Activated CD8-positive, alpha-beta memory T cell treated with anti-CD3 and anti-CD28 coated beads for 1 hour (primary cell): ENCODE data around the gene PRSS22.

Source experiments
- DNase-seq, 2 donors: peaks; one replicate each; pipeline ENCODE4 v3.0.0-alpha.2; 2020; ENCODE audit warnings: low read depth in 1 of 2; ENCODE audit errors: extremely low read depth in 1 of 2

Gene PRSS22

DNA sequence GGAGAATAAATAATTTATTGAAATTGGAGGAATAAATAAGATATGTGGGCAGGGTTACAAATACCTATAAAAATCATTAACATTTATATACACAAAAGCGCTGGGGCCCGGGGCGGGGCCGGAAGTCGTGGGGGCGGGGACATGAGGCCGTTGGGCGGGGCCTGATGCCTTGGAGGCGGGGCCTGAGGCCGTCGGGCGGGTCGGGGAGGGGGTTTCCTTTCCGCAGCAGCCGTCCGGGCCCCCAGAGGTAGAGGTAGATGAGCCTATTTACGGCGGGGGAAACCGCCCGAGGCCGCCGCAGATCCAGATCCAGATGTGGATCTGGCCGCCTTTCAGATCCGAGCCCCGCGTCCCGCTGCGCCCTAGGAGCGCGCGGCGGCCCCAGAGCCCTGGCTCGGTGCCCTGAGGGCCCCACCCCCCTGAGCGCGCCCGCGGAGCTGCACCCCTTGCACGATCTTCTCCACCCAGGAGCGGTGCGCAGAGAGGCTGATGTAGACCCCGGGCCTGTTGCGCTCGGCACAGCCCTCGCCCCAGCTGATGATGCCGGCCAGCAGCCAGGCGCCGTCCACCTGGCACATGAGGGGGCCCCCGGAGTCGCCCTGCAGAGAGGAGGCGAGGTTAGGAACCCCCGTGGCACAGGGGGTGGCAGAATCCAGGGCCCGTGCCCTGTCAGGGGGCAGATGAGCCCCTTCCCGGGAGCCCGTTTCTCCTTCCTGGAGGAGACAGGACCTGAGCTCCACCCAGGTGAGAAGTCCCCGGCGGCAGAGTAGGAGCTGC is 5.1 kb downstream of the PRSS22 start:
- no peak for DNase-seq

- no peak for DNase-seq
Observed at GRCh38 chr16:2852003-2852730, 5.8 kb downstream of the PRSS22 start.

GRCh38 chr16:2848933-2849725 is 8.8 kb downstream of the PRSS22 start:
- DNase-seq = no peak

- no peak for DNase-seq
Observed at GRCh38 chr16:2846511-2847310, 11.3 kb downstream of the PRSS22 start.

DNA sequence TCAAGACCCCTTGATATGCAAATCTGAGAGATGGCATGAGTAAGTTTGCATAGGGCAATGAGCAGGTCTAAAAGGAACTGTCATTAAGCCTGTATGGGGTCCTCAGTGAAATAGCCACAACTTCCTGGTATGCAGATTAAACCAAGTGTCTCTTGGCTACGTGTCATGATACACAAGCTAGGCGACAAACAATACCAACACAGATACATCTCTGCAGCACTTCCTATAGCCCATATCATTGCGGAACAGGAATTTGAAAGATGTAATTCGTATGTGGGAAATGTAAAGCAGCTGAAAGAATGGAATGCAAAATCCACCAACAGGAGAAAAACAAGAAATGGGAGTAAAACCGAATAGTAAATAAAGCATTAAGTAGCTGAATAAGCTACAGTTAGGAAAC is 12.9 kb downstream of the PRSS22 start:
- no peak for DNase-seq

- no peak for DNase-seq
Observed at GRCh38 chr16:2843526-2843925, 14.4 kb downstream of the PRSS22 start.

DNA sequence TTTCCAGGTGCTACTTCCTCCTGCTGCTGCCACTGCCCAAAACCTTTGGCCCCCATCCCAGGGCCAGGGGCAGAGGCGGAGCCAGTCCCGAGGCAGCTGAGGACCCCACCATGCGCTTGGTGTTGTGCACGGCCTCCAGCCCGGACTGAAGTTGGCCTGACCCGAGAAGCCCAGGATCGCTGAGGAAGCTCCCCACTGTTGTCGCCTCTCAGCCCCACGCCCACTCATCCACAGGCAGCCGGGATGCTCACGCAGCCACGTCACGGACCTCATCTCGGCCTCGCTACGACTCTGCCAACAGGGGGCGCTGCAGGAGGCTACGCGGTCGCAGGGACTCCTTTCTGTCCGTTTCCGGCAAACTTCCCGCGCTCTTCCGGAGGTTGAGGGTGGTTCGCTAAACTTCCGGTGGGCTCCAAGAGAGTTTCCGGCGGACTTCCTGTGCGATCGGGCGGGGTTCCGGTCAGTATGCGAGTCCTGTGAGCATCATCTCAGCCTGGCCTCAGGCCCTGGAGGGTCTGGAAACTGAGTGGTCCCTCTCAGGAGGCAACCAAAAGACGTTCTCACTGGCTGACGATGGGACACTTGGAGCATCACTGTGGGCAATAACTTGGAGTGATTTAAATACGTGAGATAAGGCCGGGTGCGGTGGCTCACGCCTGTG is 15.5 kb downstream of the PRSS22 start:
- DNase-seq = peak; percentile 39 to 53

GRCh38 chr16:2841606-2842339 is 16.2 kb downstream of the PRSS22 start:
- no peak for DNase-seq

- DNase-seq = no peak
Observed at GRCh38 chr16:2840914-2841313, 17.1 kb downstream of the PRSS22 start.

- DNase-seq = no peak
Observed at GRCh38 chr16:2839650-2840450, 18.1 kb downstream of the PRSS22 start.

- DNase-seq = peak; percentile 31 to 38
Observed at GRCh38 chr16:2838928-2839327, 19.0 kb downstream of the PRSS22 start.

DNA sequence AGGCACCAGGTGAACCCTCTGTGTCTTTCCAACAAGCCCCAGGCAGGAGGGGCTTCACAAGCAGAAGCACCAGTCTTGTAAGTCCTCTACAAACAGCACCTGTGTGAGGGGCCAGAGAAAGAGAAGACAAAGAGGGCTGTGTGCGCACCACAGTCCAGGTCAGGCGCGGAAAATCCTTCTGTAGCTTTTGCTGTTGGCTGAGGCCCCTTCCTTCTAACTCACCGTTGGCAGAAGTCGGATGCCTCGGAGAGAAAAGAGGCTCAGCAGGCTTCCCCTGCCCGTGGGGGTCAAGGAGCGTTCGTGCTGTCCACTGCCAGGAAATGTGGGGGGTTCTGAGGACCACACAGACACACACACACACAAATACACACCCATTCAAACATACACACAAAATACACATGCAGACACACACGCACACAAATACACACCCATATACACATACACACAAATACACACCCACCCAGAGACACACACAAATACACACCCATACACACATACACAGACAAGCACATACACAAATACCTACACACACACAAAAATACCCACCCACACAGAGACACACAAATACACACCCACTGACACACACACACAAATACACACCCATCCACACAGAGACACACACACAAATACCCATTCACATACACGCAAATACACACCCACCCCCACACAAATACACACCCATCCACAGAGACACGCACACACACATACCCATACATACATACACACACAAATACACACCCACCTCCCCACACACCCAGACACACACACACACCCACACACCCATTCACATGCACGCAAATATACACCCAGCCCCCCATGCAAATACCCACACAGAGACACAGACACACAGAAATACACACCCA is 21.1 kb downstream of the PRSS22 start:
- no peak for DNase-seq

GRCh38 chr16:2835638-2836493 is 22.1 kb downstream of the PRSS22 start:
- DNase-seq = no peak

GRCh38 chr16:2834968-2835367 is 23.0 kb downstream of the PRSS22 start:
- no peak for DNase-seq

DNA sequence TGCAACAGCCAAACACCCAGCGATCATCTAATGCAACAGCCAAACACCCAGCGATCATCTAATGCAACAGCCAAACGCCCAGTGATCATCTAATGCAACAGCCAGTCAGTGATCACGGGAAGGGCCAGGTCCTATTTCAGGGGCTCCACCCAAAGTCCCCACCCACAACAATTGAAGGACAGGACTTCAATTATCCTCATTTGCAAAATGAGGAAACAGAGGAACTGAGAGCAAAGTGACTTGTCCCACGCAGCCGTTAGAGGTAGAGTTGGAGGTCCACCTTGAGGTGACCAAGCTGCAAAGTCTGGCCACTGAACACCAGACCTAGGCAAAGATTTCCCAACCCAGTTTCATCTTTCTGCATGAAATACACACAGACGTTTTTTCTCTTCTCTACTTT is 24.2 kb downstream of the PRSS22 start:
- DNase-seq = no peak

- DNase-seq = no peak
Observed at GRCh38 chr16:2831203-2831602, 26.8 kb downstream of the PRSS22 start.

DNA sequence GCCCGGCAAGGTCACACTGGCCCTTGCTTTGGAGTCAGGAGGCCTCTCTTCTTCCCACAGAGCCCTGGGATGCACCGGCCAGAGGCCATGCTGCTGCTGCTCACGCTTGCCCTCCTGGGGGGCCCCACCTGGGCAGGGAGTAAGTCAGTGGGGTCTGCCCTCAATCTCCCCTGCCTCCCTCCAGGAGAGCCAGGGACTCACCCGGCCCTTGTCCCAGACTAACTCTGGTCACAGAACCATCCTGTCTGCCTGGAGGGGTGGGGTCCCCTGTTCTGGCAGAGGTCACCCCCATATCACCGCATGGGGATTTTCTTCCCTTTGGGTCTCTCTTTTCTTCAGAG is 27.6 kb downstream of the PRSS22 start:
- DNase-seq = no peak
